Peyer's patch (tissue), 4 donors: Measurements from ENCODE around the gene IL17REL. TPM values are rescaled to one million over a fixed set of nuclear protein-coding genes. Genes with fewer than 3 reads are reported as not detected.

Experiments used
- DNase-seq, 3 donors: peaks; one replicate each; pipeline ENCODE4 v3.0.0-alpha.2; 2017 to 2019
- H3K27ac ChIP-seq, 4 donors: fragments of 200-600 bp; sonication (generic); one replicate each; pipeline ENCODE4 v1.5.1; 2016 to 2019
- H3K27me3 ChIP-seq, 2 donors: fragments of 200-600 bp; sonication (generic); one replicate each; pipeline ENCODE4 v1.5.1; 2019
- H3K36me3 ChIP-seq, 3 donors: fragments of 200-600 bp; sonication (generic); one replicate each; pipeline ENCODE4 v1.5.1; 2016 to 2019
- H3K4me1 ChIP-seq, 4 donors: fragments of 200-600 bp; sonication (generic); one replicate each; pipeline ENCODE4 v1.5.1; 2016 to 2019
- H3K4me3 ChIP-seq, 4 donors: fragments of 200-600 bp; sonication (generic); 1 replicate in 3 of 4; 2 replicates in 1 of 4; pipeline ENCODE4 v1.5.1; 2016 to 2019; ENCODE audit warnings: mild to moderate bottlenecking in 1 of 4
- H3K9me3 ChIP-seq, 4 donors: fragments of 200-600 bp; sonication (generic); one replicate each; pipeline ENCODE4 v1.5.1; 2016 to 2019; ENCODE audit warnings: mild to moderate bottlenecking in 1 of 4
- POLR2A ChIP-seq, 2 donors: fragments of 450-650 bp; IDR thresholded peaks; one replicate each; pipeline ENCODE4 v1.5.1; 2017; ENCODE audit warnings: antibody characterized with exemption in 2 of 2, mild to moderate bottlenecking in 2 of 2, moderate library complexity in 2 of 2
- total RNA-seq, 4 donors: library from RNA; depleted of rRNA; stranded (reverse); fragments of >200 nt; gene quantifications; one replicate each; pipeline ENCODE4 v1.1.0, GENCODE V29; 2016
- TF ChIP-seq, protein P1 (sequence below), 6 experiments: fragments of 450-650 bp in 4 of 6; fragments of 200-600 bp in 2 of 6; sonication (generic) in 1 of 6; IDR thresholded peaks; one replicate each; pipeline ENCODE4 v1.5.1; 2017 to 2019; ENCODE audit warnings: antibody characterized with exemption in 6 of 6, mild to moderate bottlenecking in 3 of 6, moderate library complexity in 1 of 6

IL17REL gene
- total RNA-seq, 4 donors from 2014 or later: 1.1 to 2.3 (median 1.2) TPM; not detected in 1

DNA sequence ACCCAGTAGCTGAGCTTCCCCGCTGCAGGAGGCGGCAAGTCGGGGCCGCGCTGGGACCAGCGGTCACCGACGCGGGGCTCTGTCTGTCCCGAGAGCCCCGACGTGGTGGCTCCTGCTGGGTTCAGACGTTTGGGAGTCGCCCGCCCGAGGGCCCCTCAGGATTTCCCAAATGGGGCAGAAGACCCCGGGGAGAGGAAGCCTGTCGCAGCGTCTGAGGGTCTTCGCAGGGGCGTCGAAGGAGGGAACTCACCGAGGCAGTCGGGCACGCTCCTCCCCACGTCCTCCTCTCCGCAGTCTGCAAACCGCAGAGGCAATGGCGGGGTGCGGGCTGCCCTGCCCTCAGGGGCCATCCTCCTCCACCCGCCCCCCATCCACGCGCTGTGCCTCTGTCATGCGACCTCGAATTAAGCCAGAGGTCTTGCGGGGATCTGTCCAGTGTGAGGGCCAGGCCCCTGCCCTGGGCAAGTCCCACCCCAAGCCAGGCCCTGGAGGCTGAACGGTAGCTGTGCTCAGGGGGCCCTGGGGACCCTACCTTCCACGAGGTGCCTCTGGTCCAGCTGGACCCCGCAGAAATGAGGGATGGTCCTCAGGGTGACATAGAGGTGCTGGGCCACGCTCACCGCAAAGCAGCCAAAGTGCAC lies 12.5 kb downstream of the IL17REL start:
- Histone ChIP-seq H3K36me3 (no peaks in the 10 kb centered on the region), H3K27ac (no peak overlapping the region), H3K4me3 (peak overlapping the region in 3 of 4 donors; percentile 9 to 54 (median 52)), H3K27me3 (no peaks in the 10 kb centered on the region), H3K4me1 (peaks cover 0 to 21% (median 5%) of the 10 kb centered on the region in 4 donors), H3K9me3 (no peaks in the 10 kb centered on the region)
- TF ChIP-seq, protein P1, sequence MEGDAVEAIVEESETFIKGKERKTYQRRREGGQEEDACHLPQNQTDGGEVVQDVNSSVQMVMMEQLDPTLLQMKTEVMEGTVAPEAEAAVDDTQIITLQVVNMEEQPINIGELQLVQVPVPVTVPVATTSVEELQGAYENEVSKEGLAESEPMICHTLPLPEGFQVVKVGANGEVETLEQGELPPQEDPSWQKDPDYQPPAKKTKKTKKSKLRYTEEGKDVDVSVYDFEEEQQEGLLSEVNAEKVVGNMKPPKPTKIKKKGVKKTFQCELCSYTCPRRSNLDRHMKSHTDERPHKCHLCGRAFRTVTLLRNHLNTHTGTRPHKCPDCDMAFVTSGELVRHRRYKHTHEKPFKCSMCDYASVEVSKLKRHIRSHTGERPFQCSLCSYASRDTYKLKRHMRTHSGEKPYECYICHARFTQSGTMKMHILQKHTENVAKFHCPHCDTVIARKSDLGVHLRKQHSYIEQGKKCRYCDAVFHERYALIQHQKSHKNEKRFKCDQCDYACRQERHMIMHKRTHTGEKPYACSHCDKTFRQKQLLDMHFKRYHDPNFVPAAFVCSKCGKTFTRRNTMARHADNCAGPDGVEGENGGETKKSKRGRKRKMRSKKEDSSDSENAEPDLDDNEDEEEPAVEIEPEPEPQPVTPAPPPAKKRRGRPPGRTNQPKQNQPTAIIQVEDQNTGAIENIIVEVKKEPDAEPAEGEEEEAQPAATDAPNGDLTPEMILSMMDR (IDR thresholded peaks at IDR 0.05): no peak
- no peak for TF ChIP-seq POLR2A (IDR thresholded peaks at IDR 0.05)
- DNase-seq: peak in 1 of 3 donors; percentile 39

DNA sequence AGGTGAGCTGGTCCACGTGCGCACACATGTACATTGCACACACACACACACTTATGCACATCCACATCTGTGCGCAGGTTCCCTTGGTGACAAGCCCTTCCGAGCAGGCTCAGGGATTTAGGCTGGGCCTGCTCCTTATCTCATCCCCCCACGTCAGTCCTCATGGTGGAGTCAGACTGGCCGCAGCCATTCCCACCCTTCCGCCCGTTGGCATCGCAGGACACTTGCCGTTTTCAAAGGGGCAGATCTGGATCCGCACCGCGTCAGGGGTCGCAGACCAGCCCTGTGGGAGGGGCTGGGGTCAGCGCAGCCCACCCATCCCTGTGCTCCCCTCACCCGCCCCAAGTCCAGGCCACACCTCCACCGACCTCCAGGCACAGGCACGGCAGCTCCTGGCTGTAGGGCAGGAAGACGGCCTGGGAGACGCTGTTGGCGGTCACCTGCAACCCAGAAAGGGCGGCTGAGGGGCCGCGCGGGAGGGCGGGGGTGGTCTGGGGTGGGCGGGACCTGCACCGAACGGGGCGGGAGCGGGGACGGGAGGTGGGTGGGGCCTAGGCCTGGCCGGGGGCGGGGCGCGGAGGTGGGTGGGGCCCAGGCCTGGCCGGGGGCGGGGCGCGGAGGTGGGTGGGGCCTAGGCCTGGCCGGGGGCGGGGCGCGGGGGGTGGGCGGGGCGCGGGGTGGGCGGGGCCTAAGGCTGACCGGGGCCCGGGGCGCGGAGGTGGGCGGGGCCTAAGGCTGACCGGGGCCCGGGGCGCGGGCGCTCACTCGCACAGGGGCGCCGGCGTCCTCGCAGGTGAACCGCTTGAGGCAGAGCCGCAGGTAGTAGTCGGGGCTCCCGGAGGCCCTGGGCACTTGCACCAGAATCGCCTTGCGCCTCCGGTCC lies 13.3 kb downstream of the IL17REL start:
- Histone ChIP-seq H3K27me3 (no peaks in the 10 kb centered on the region), H3K4me3 (peak overlapping the region in 3 of 4 donors; percentile 9 to 54 (median 52)), H3K9me3 (no peaks in the 10 kb centered on the region), H3K27ac (no peak overlapping the region), H3K4me1 (peaks cover 0 to 21% (median 5%) of the 10 kb centered on the region in 4 donors), H3K36me3 (no peaks in the 10 kb centered on the region)
- peak in 2 of 3 donors; percentile 49 to 72 for DNase-seq
- no peak for TF ChIP-seq POLR2A (IDR thresholded peaks at IDR 0.05)
- TF ChIP-seq, protein P1 (IDR thresholded peaks at IDR 0.05): no peak

DNA sequence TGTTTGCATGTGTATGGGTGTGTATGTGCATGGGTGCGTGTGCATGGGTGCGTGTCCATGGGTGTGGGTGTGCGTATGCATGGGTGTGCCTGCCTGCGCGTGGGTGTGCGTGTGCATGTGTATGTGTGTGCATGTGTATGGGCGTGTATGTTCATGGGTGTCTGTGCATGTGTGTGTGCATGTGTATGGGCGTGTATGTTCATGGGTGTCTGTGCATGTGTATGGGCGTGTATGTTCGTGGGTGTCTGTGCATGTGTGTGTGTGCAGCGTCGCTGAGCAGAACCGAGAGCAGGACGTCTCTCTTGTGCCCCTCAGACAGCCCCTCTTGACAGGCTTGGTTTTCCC lies 13.9 kb downstream of the IL17REL start:
- H3K4me3 ChIP-seq: no peak overlapping the region
- no peaks in the 10 kb centered on the region for H3K27me3 ChIP-seq
- peaks cover 0 to 23% (median 5%) of the 10 kb centered on the region in 4 donors for H3K4me1 ChIP-seq
- H3K36me3 ChIP-seq: no peaks in the 10 kb centered on the region
- TF ChIP-seq POLR2A (IDR thresholded peaks at IDR 0.05): no peak
- TF ChIP-seq, protein P1 (IDR thresholded peaks at IDR 0.05): no peak
- no peak for DNase-seq
- no peaks in the 10 kb centered on the region for H3K9me3 ChIP-seq
- no peak overlapping the region for H3K27ac ChIP-seq

DNA sequence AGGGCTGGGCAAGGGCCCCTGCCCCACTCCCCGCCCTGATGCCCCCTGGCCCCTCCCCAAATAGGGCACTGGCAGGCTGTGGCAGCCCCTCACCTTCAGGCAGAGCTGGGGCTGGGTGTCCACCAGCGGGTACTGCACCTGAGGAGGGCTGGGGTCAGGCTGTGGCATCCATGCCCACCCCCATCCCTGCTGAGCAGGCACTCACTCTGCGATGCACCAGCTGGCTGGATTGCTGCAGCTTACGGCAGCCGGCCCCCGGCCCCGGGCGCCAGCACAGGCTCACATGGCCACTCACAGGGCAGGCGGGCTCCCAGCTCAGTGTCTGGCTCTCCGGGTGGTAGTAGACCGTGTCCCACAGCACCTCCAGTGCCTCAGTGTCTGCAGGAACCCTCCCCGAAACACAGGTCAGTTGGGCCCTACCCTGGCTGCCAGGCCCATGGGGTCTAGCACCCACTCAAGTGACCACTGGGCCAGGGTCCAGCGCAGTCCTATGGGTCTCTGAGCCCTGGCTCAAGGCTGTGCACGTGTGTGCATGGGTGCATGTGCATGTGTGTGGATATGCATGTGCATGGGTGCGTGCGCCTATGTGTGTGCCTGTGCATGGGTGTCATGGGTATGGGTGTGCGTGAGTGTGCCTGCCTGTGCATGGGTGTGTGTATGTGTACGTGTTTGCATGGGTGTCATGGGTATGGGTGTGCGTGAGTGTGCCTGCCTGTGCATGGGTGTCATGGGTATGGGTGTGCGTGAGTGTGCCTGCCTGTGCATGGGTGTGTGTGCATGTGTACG lies 14.4 kb downstream of the IL17REL start:
- peak in 1 of 3 donors; percentile 44 for DNase-seq
- Histone ChIP-seq H3K36me3 (no peaks in the 10 kb centered on the region), H3K9me3 (no peaks in the 10 kb centered on the region), H3K4me3 (no peak overlapping the region), H3K27ac (peak overlapping the region in 1 of 4 donors; percentile 90), H3K4me1 (peaks cover 0 to 28% (median 8%) of the 10 kb centered on the region in 4 donors), H3K27me3 (no peaks in the 10 kb centered on the region)
- TF ChIP-seq POLR2A (IDR thresholded peaks at IDR 0.05): no peak
- TF ChIP-seq, protein P1 (IDR thresholded peaks at IDR 0.05): no peak

DNA sequence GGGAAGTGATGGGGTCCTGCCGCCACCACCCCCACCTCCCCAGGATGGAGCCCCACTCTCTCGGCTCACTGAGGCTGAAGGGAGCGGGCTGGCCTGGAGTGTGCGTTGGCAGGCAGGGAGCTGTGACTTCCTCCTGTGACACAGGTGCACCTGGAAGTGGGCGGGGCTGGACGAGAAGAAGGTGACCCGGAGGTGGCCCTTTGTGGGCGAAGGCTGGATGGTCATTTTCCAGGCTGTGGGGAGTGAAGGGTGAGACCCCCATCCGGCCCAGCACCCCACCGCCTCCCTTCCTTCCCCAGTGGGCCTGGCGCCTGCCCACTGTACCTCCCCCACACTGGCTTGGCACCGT lies 15.3 kb downstream of the IL17REL start:
- Histone ChIP-seq H3K27ac (peak overlapping the region in 3 of 4 donors; percentile 59 to 90 (median 84)), H3K4me1 (peaks cover 0 to 30% (median 8%) of the 10 kb centered on the region in 4 donors), H3K27me3 (no peaks in the 10 kb centered on the region), H3K9me3 (no peaks in the 10 kb centered on the region), H3K36me3 (no peaks in the 10 kb centered on the region), H3K4me3 (peak overlapping the region in 2 of 4 donors; percentile 23 to 24)
- DNase-seq: peak in 2 of 3 donors; percentile 86 to 87
- TF ChIP-seq POLR2A (IDR thresholded peaks at IDR 0.05): peak; percentile 20 to 78
- TF ChIP-seq, protein P1 (IDR thresholded peaks at IDR 0.05): no peak
